ENCODE results near the gene USP44. TPM values are rescaled to one million over a fixed set of nuclear protein-coding genes. Genes with fewer than 3 reads are reported as not detected.

The USP44 gene
- total and polyA plus RNA-seq, 7 experiments from 2014 or later, result 3.3 to 15.1 (median 11.0) TPM

GRCh38 chr12:95520816-95521215 lies 30.5 kb downstream of the USP44 start:
- H3K4me3 Mint-ChIP-seq, result no peak overlapping the region
- ATAC-seq (no peak), DNase-seq (no peak)
- no peaks in the 10 kb centered on the region for H3K27me3 Mint-ChIP-seq
- H3K36me3 Mint-ChIP-seq, result peaks cover 0 to 40% (median 7%) of the 10 kb centered on the region in 5 donors
- intact Hi-C loops (cut with micrococcal nuclease), result no loop called here
- peaks cover 3 to 32% (median 4%) of the 10 kb centered on the region in 3 experiments for H3K36me3 ChIP-seq (ENCODE audit: control insufficient read depth in 2 of 3, insufficient read depth in 3 of 3, low read length in 3 of 3)
- ChIA-PET CTCF (no interaction called here), POLR2A (no interaction called here)
- no peaks in the 10 kb centered on the region for H3K27me3 ChIP-seq (ENCODE audit: control insufficient read depth in 2 of 2, insufficient read depth in 2 of 2, low read length in 2 of 2)
- peak overlapping the region in 1 of 9 donors; percentile 21 for H3K27ac Mint-ChIP-seq
- H3K27ac ChIP-seq (ENCODE audit: low read depth, low read length), result no peak overlapping the region
- no peaks in the 10 kb centered on the region for H3K9me3 ChIP-seq (ENCODE audit: control insufficient read depth in 2 of 3, low read length in 3 of 3)
- H3K9me3 Mint-ChIP-seq, result no peaks in the 10 kb centered on the region
- H3K4me1 ChIP-seq (ENCODE audit: control insufficient read depth in 2 of 2, insufficient read depth in 2 of 2, low read length in 2 of 2), result no peaks in the 10 kb centered on the region
- H3K4me3 ChIP-seq (ENCODE audit: low read length), result no peak overlapping the region
- peaks cover 0 to 4% (median 0%) of the 10 kb centered on the region in 7 donors for H3K4me1 Mint-ChIP-seq

GRCh38 chr12:95518944-95519343 lies 32.3 kb downstream of the USP44 start:
- H3K27ac Mint-ChIP-seq, result no peak overlapping the region
- H3K4me1 Mint-ChIP-seq, result peaks cover 0 to 4% (median 0%) of the 10 kb centered on the region in 7 donors
- Histone ChIP-seq H3K27me3 (ENCODE audit: control insufficient read depth in 2 of 2, insufficient read depth in 2 of 2, low read length in 2 of 2) (no peaks in the 10 kb centered on the region), H3K4me3 (ENCODE audit: low read length) (no peak overlapping the region), H3K9me3 (ENCODE audit: control insufficient read depth in 2 of 3, low read length in 3 of 3) (no peaks in the 10 kb centered on the region), H3K4me1 (ENCODE audit: control insufficient read depth in 2 of 2, insufficient read depth in 2 of 2, low read length in 2 of 2) (no peaks in the 10 kb centered on the region), H3K36me3 (ENCODE audit: control insufficient read depth in 2 of 3, insufficient read depth in 3 of 3, low read length in 3 of 3) (peaks cover 4 to 40% (median 6%) of the 10 kb centered on the region in 3 experiments), H3K27ac (ENCODE audit: low read depth, low read length) (no peak overlapping the region)
- peaks cover 0 to 1% (median 0%) of the 10 kb centered on the region in 11 donors for H3K9me3 Mint-ChIP-seq
- ChIA-PET CTCF (no interaction called here), POLR2A (no interaction called here)
- H3K36me3 Mint-ChIP-seq, result peaks cover 0 to 54% (median 12%) of the 10 kb centered on the region in 5 donors
- no peak overlapping the region for H3K4me3 Mint-ChIP-seq
- ATAC-seq, result no peak
- intact Hi-C loops (cut with micrococcal nuclease), result no loop called here
- no peaks in the 10 kb centered on the region for H3K27me3 Mint-ChIP-seq
- DNase-seq, result no peak

GRCh38 chr12:95517246-95517645 lies 34.0 kb downstream of the USP44 start:
- intact Hi-C loops (cut with micrococcal nuclease), result no loop called here
- H3K4me1 Mint-ChIP-seq, result peaks cover 0 to 4% (median 0%) of the 10 kb centered on the region in 7 donors
- POLR2A ChIA-PET, result interaction anchor here (1.1 kb wide), 1 partner anchor 44 kb away, joined by 3 read pairs; the partner anchor contains the start of gene METAP2
- H3K27me3 Mint-ChIP-seq, result no peaks in the 10 kb centered on the region
- Histone ChIP-seq H3K4me3 (ENCODE audit: low read length) (no peak overlapping the region), H3K4me1 (ENCODE audit: control insufficient read depth in 2 of 2, insufficient read depth in 2 of 2, low read length in 2 of 2) (no peaks in the 10 kb centered on the region), H3K9me3 (ENCODE audit: control insufficient read depth in 2 of 3, low read length in 3 of 3) (no peaks in the 10 kb centered on the region), H3K27me3 (ENCODE audit: control insufficient read depth in 2 of 2, insufficient read depth in 2 of 2, low read length in 2 of 2) (no peaks in the 10 kb centered on the region), H3K36me3 (ENCODE audit: control insufficient read depth in 2 of 3, insufficient read depth in 3 of 3, low read length in 3 of 3) (peaks cover 10 to 44% (median 16%) of the 10 kb centered on the region in 3 experiments), H3K27ac (ENCODE audit: low read depth, low read length) (no peak overlapping the region)
- ATAC-seq (no peak), DNase-seq (no peak)
- H3K36me3 Mint-ChIP-seq, result peaks cover 5 to 58% (median 23%) of the 10 kb centered on the region in 5 donors
- peak overlapping the region in 7 of 9 donors; percentile 17 to 64 (median 57) for H3K27ac Mint-ChIP-seq
- H3K9me3 Mint-ChIP-seq, result peaks cover 0 to 1% (median 0%) of the 10 kb centered on the region in 11 donors
- CTCF ChIA-PET, result interaction anchor here (0.7 kb wide), 1 partner anchor 8 kb away, joined by 3 read pairs; no protein-coding TSS in a partner anchor
- no peak overlapping the region for H3K4me3 Mint-ChIP-seq

- no peaks in the 10 kb centered on the region for H3K27me3 Mint-ChIP-seq
- H3K9me3 Mint-ChIP-seq, result peaks cover 0 to 1% (median 0%) of the 10 kb centered on the region in 11 donors
- Histone ChIP-seq H3K27me3 (ENCODE audit: control insufficient read depth in 2 of 2, insufficient read depth in 2 of 2, low read length in 2 of 2) (no peaks in the 10 kb centered on the region), H3K9me3 (ENCODE audit: control insufficient read depth in 2 of 3, low read length in 3 of 3) (no peaks in the 10 kb centered on the region), H3K36me3 (ENCODE audit: control insufficient read depth in 2 of 3, insufficient read depth in 3 of 3, low read length in 3 of 3) (peaks cover 8 to 45% (median 17%) of the 10 kb centered on the region in 3 experiments), H3K27ac (ENCODE audit: low read depth, low read length) (peak overlapping the region; percentile 7), H3K4me1 (ENCODE audit: control insufficient read depth in 2 of 2, insufficient read depth in 2 of 2, low read length in 2 of 2) (no peaks in the 10 kb centered on the region), H3K4me3 (ENCODE audit: low read length) (no peak overlapping the region)
- DNase-seq (no peak), ATAC-seq (no peak)
- intact Hi-C loops (cut with micrococcal nuclease), result no loop called here
- CTCF ChIA-PET, result interaction anchor here (0.7 kb wide), 1 partner anchor 9 kb away, joined by 3 read pairs; no protein-coding TSS in a partner anchor
- peaks cover 0 to 4% (median 0%) of the 10 kb centered on the region in 7 donors for H3K4me1 Mint-ChIP-seq
- POLR2A ChIA-PET, result interaction anchor here (0.6 to 1.1 kb wide), 2 partner anchors 43 to 647 kb away, joined by 3 to 4 read pairs; partner anchors contain the start of gene METAP2
- H3K4me3 Mint-ChIP-seq, result no peak overlapping the region
- H3K27ac Mint-ChIP-seq, result peak overlapping the region in 8 of 9 donors; percentile 17 to 71 (median 56)
- peaks cover 10 to 58% (median 23%) of the 10 kb centered on the region in 5 donors for H3K36me3 Mint-ChIP-seq
These were observed 34.5 kb downstream of the USP44 start for GRCh38 chr12:95516757-95517156.

GRCh38 chr12:95515197-95515596 lies 36.1 kb downstream of the USP44 start:
- Mint-ChIP-seq H3K4me3 (no peak overlapping the region), H3K27me3 (no peaks in the 10 kb centered on the region), H3K4me1 (peaks cover 0 to 7% (median under 1%) of the 10 kb centered on the region in 7 donors), H3K27ac (peak overlapping the region in 3 of 9 donors; percentile 29 to 50 (median 37)), H3K36me3 (peaks cover 13 to 53% (median 21%) of the 10 kb centered on the region in 5 donors), H3K9me3 (peaks cover 0 to 1% (median 0%) of the 10 kb centered on the region in 11 donors)
- Histone ChIP-seq H3K4me1 (ENCODE audit: control insufficient read depth in 2 of 2, insufficient read depth in 2 of 2, low read length in 2 of 2) (no peaks in the 10 kb centered on the region), H3K27ac (ENCODE audit: low read depth, low read length) (no peak overlapping the region), H3K36me3 (ENCODE audit: control insufficient read depth in 2 of 3, insufficient read depth in 3 of 3, low read length in 3 of 3) (peaks cover 6 to 51% (median 21%) of the 10 kb centered on the region in 3 experiments), H3K4me3 (ENCODE audit: low read length) (no peak overlapping the region), H3K9me3 (ENCODE audit: control insufficient read depth in 2 of 3, low read length in 3 of 3) (no peaks in the 10 kb centered on the region), H3K27me3 (ENCODE audit: control insufficient read depth in 2 of 2, insufficient read depth in 2 of 2, low read length in 2 of 2) (no peaks in the 10 kb centered on the region)
- DNase-seq, result no peak
- POLR2A ChIA-PET, result interaction anchor here (1.0 kb wide), 1 partner anchor 39 kb away, joined by 3 read pairs; no protein-coding TSS in a partner anchor
- intact Hi-C loops (cut with micrococcal nuclease), result no loop called here
- CTCF ChIA-PET, result interaction anchor here (0.6 kb wide), 1 partner anchor 19 kb away, joined by 3 read pairs; no protein-coding TSS in a partner anchor
- no peak for ATAC-seq

- Histone ChIP-seq H3K4me3 (ENCODE audit: low read length) (no peak overlapping the region), H3K27me3 (ENCODE audit: control insufficient read depth in 2 of 2, insufficient read depth in 2 of 2, low read length in 2 of 2) (no peaks in the 10 kb centered on the region), H3K4me1 (ENCODE audit: control insufficient read depth in 2 of 2, insufficient read depth in 2 of 2, low read length in 2 of 2) (no peaks in the 10 kb centered on the region), H3K27ac (ENCODE audit: low read depth, low read length) (no peak overlapping the region), H3K36me3 (ENCODE audit: control insufficient read depth in 2 of 3, insufficient read depth in 3 of 3, low read length in 3 of 3) (peaks cover 13 to 60% (median 22%) of the 10 kb centered on the region in 3 experiments), H3K9me3 (ENCODE audit: control insufficient read depth in 2 of 3, low read length in 3 of 3) (no peaks in the 10 kb centered on the region)
- Mint-ChIP-seq H3K9me3 (peaks cover 0 to 1% (median 0%) of the 10 kb centered on the region in 11 donors), H3K27ac (no peak overlapping the region), H3K4me1 (peaks cover 0 to 16% (median 6%) of the 10 kb centered on the region in 7 donors), H3K36me3 (peaks cover 16 to 65% (median 24%) of the 10 kb centered on the region in 5 donors), H3K27me3 (no peaks in the 10 kb centered on the region), H3K4me3 (no peak overlapping the region)
- CTCF ChIA-PET, result interaction anchor here (1.5 kb wide), 1 partner anchor 11 kb away, joined by 4 read pairs; no protein-coding TSS in a partner anchor
- ATAC-seq (no peak), DNase-seq (no peak)
- intact Hi-C loops (cut with micrococcal nuclease), result no loop called here
- POLR2A ChIA-PET, result no interaction called here
These were observed 37.7 kb downstream of the USP44 start for GRCh38 chr12:95513599-95513998.

Data from naive thymus-derived CD4-positive, alpha-beta T cell (primary cell).